Measurements from ENCODE around the gene CARD14.
"Not testable (repeated sequence)": the region's sequence is repeated elsewhere in the genome, so short reads cannot be mapped to it uniquely, and the experiment has no call there.

Gene CARD14

GRCh38 chr17:80187090-80187489 lies 17.3 kb downstream of the CARD14 start:
- DNase-seq = no peak

GRCh38 chr17:80187515-80187941 lies 17.7 kb downstream of the CARD14 start:
- no peak for DNase-seq

GRCh38 chr17:80189611-80190010 lies 19.8 kb downstream of the CARD14 start:
- no peak for DNase-seq

GRCh38 chr17:80190716-80191115 lies 20.9 kb downstream of the CARD14 start:
- no peak for DNase-seq

GRCh38 chr17:80191192-80191591 lies 21.4 kb downstream of the CARD14 start:
- DNase-seq = no peak

- no peak for DNase-seq
Observed at GRCh38 chr17:80191865-80192661, 22.2 kb downstream of the CARD14 start.

DNA sequence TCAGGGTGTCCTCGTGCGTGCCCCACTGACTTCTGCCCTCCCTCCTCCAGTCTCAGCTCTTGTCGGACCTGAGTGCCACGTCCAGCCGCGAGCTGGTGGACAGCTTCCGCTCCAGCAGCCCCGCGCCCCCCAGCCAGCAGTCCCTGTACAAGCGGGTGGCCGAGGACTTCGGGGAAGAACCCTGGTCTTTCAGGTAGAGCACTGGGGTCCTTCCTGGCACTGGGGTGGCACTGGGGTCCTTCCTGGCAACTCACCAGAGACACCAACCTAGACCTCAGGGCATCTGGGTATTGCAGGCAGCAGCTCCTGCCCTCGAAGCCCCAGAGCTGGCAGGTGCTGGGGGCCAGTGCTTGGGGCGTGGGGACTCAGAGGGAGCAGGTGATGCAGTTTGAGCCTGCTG lies 25.3 kb downstream of the CARD14 start:
- no peak for DNase-seq

GRCh38 chr17:80195671-80196529 lies 26.1 kb downstream of the CARD14 start:
- no peak for DNase-seq

GRCh38 chr17:80196652-80197051 lies 26.8 kb downstream of the CARD14 start:
- DNase-seq = no peak

GRCh38 chr17:80198144-80198661 lies 28.4 kb downstream of the CARD14 start:
- DNase-seq = no peak

DNA sequence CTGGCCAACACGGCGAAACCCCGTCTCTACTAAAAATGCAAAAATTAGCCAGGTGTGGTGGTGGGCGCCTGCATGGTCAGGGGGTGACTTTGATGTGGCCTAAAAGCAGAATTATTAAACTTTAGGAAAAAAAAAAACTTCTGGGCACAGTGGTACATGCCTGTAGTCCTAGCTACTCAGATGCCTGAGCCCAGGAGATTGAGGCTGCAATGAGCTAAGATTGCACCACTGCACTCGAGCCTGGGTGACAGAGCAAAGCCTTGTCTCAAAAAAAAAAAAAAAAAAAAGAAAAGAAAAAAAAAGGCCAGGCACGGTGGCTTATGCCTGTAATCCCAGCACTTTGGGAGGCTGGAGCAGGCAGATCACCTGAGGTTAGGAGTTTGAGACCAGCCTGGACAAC lies 29.5 kb downstream of the CARD14 start:
- DNase-seq = not testable (repeated sequence)

GRCh38 chr17:80201446-80201845 lies 31.6 kb downstream of the CARD14 start:
- DNase-seq = no peak

DNA sequence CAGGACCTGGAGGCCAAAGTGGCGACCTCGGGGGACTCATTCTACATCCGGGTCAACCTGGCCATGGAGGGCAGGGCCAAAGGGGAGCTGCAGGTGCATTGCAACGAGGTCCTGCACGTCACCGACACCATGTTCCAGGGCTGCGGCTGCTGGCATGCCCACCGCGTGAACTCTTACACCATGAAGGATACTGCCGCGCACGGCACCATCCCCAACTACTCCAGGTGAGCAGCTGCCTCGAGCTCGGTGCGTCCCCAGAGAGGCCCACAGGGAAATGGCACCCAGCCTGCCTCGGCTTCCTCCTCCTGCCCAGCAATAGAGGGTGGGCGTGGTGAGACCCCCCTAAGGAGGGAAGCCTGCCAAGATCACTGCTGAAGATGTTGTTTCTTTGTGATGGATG lies 32.4 kb downstream of the CARD14 start:
- DNase-seq = no peak

DNA sequence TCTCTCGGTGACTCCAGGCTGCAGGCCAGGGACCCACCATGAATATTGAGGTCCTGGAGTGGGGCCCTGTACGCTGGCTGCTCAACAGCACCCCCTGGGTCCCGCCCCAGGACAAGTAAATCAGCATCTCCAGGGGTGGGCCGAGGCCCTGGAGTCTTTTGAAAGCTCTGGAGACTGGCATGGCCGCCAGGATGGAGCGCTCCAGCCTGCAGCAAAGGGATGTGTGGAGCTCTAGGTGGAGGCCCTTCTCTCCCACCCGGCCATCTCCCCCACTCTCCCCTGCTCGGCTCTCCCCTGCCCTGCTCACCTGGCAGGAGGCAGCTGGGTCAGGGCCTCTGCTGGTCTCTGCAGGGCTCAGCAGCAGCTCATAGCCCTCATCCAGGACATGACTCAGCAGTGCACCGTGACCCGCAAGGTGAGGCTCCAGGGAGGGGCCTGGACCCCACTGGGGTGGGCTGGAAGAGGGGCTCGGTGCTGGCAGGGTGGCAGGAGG lies 33.7 kb downstream of the CARD14 start:
- no peak for DNase-seq

DNA sequence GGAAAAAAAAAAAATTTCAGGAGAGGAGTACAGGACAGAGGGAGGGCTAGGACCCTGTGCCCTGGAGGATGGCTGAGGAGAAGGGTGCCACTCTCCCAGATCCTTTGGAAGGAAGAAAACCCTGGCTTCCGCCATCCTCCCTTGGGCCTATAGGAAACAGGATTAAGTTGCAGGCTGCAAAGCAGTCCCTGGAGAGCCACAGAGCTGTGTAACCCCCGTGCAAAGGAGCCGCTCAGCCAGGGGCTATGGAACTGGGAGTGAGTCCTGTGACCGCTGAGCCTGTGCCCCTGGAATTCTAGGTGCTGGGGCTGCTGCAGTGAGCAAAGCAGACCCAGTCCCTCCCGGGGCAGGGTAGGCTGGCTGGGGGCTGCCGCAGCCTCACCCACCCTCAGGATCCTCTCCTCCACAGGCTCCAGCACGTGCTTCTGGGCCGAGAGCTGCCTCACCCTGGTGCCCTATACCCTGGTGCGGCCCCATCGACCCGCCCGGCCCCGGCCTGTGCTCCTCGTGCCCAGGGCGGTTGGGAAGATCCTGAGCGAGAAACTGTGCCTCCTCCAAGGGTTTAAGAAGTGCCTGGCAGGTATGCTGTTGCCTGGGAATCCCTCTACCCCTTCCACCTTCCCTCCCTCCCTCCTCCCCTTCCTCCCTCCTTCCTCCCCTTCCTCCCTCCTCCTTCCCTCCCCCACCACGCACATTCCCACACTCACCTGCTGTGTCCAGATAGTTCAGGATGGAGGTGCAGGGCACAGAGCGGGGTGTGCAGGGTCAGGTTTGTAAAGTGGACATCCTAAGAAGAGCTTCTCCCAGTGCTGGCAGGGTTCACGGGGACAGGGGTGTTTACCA lies 35.0 kb downstream of the CARD14 start:
- no peak for DNase-seq

DNA sequence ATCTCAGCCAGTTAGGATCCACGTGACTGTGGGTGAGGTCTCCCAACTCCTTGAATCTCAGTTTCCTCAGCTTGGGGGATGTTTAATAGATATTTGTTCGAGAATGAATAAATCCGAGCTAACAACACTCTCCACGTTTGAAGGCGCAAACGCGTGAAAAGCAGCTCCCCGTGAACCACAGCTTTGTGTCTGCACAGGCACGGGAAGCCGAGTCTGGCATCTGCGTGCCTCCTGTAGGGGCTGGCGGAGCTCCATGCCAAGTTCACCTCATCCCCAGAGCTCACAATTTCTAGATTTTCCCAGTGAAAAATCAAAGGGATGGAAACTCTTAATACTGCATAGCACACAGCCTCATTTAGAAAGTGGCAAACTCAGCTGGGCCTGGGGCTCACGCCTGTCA lies 36.0 kb downstream of the CARD14 start:
- no peak for DNase-seq

GRCh38 chr17:80208050-80208449 lies 38.2 kb downstream of the CARD14 start:
- DNase-seq = no peak

DNA sequence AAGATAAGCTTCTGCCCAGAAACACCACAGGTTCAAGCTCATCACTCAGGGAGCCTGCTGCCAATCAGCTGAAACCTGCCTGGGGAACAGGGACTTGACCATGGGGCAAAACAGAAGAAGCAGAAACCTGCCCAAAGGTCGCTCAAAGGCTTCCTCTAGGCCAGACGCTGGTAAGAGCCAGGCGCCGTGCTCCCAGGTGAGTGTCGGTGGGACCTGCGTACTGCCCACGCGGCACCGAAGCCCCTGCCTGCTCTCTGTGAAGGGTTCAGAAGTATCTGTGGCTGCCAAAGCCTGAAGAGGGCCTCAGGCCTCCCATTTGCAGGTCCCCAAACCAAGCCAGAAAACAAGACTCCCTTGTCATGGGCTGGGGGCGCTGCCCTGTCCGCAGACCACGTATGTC lies 39.9 kb downstream of the CARD14 start:
- no peak for DNase-seq

GRCh38 chr17:80210348-80211108 lies 40.7 kb downstream of the CARD14 start:
- no peak for DNase-seq

- DNase-seq = no peak
Observed at GRCh38 chr17:80212109-80212508, 42.3 kb downstream of the CARD14 start.

DNA sequence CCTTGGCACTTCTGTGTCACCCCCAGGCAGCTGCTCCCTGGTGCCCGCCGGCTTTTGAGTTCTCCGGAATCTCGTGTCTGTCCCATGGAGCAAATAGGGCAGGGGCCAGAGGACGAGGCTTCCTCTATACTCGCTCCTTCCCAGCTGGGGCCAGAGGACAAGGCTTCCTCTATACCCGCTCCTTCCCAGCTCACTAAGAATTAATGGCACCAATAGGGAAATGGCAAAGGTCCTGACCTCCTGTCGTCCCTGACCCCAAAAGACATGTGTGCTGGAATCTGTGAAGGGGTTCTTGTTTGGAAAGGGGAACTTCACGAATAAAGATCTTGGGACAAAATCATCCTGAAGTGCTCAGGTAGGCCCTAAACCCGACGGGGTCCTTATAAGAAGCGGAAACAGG lies 42.7 kb downstream of the CARD14 start:
- DNase-seq = no peak

All from NCI-H446 treated with DMSO at 0.1 percent for 48 hours (cell line).